OCI-LY3 (cell line): ENCODE results near the gene CCDC175.

Experiments
- H2AFZ ChIP-seq: fragments of 200-600, 300-600 bp; shearing (Covaris generic); 2 replicates; pipeline ENCODE4 v1.6.0; 2014; ENCODE audit warnings: antibody characterized with exemption, low read depth, low read length
- H3K27ac ChIP-seq: fragments of 200-600, 300-600 bp; sonication (generic); 2 replicates; pipeline ENCODE4 v1.5.1; 2014; ENCODE audit warnings: mild to moderate bottlenecking, low read length, moderate library complexity, mixed read lengths
- H3K27me3 ChIP-seq: fragments of 200-600, 300-600 bp; sonication (generic); 2 replicates; pipeline ENCODE4 v1.6.1; 2014; ENCODE audit warnings: low read depth, low read length, mixed read lengths
- H3K36me3 ChIP-seq: fragments of 200-600, 300-600 bp; sonication (generic); replicated peaks from 2 replicates; pipeline ENCODE3; 2014; ENCODE audit warnings: low read depth, low read length, mixed read lengths
- H3K4me1 ChIP-seq: fragments of 300-600, 200-600 bp; sonication (generic); 2 replicates; pipeline ENCODE4 v1.6.1; 2014; ENCODE audit warnings: low read length, mixed read lengths
- H3K4me2 ChIP-seq: fragments of 200-600, 300-600 bp; sonication (generic); 2 replicates; pipeline ENCODE4 v1.6.1; 2014; ENCODE audit warnings: low read length, mixed read lengths
- H3K4me3 ChIP-seq: fragments of 300-600, 200-600 bp; sonication (generic); 2 replicates; pipeline ENCODE4 v1.5.1; 2014; ENCODE audit warnings: antibody characterized with exemption, mild to moderate bottlenecking, low read length, moderate library complexity
- H3K79me2 ChIP-seq: fragments of 300-600, 200-600 bp; shearing (Covaris generic); 2 replicates; pipeline ENCODE4 v1.6.1; 2014; ENCODE audit warnings: mild to moderate bottlenecking, low read length, mixed read lengths
- H3K9ac ChIP-seq: fragments of 300-600, 200-600 bp; shearing (Covaris generic); 2 replicates; pipeline ENCODE4 v1.6.0; 2014; ENCODE audit warnings: mild to moderate bottlenecking, low read length, moderate library complexity
- H3K9me3 ChIP-seq: fragments of 200-600, 300-600 bp; shearing (Covaris generic); 2 replicates; pipeline ENCODE4 v1.6.1; 2014; ENCODE audit warnings: low read length, mixed read lengths; ENCODE audit not compliant: insufficient read depth
- H4K20me1 ChIP-seq: fragments of 200-600, 300-600 bp; sonication (generic); 2 replicates; pipeline ENCODE4 v1.6.1; 2016; ENCODE audit warnings: low read length, mixed read lengths; ENCODE audit not compliant: insufficient read depth
- CTCF ChIP-seq: fragments of 200-600, 300-600 bp; sonication (generic); IDR thresholded peaks from 2 replicates; pipeline ENCODE4 v1.5.1; 2014; ENCODE audit warnings: antibody characterized with exemption, low read length, low read depth
- EZH2phosphoT487 ChIP-seq: fragments of 200-600 bp; shearing (Covaris generic); IDR thresholded peaks from 2 replicates; pipeline ENCODE4 v1.6.1; 2018; ENCODE audit warnings: antibody characterized with exemption, mixed run types, low read depth

Gene CCDC175

DNA sequence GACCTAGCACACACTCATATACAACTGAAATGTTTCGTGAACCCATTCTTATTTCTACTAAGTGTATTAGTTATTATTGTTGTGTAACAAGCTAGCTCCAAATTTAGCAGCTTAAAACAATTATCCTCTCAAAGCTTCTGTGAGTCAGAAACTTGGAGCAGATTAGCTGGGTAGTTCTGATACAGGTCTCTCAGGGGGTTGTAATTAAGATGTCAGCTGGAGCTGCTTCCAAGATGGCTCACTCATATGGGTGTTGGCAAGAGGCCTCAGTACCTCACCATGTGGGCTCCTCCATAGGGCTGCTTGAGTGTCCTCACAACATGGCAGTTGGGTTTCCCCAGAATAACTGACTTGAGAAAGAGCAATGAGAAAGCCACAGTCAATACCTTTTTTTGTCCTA lies 121.2 kb downstream of the CCDC175 start:
- Histone ChIP-seq H3K9ac (no peak overlapping the region), H4K20me1 (no peaks in the 10 kb centered on the region), H2AFZ (no peak overlapping the region), H3K27me3 (no peaks in the 10 kb centered on the region), H3K4me2 (no peak overlapping the region), H3K4me1 (no peaks in the 10 kb centered on the region), H3K27ac (no peak overlapping the region), H3K36me3 (peaks cover 25% of the 10 kb centered on the region), H3K9me3 (no peaks in the 10 kb centered on the region), H3K79me2 (no peaks in the 10 kb centered on the region), H3K4me3 (no peak overlapping the region)
- TF ChIP-seq EZH2phosphoT487 (no peak), CTCF (no peak)
